Cerebellar cortex (tissue), 1 donor: ENCODE measurements around the gene ZP4.

Experiments used
- DNase-seq: peaks from one replicate; pipeline ENCODE4 v3.0.0-alpha.2; 2015; ENCODE audit warnings: low spot score

The ZP4 gene, protein sequence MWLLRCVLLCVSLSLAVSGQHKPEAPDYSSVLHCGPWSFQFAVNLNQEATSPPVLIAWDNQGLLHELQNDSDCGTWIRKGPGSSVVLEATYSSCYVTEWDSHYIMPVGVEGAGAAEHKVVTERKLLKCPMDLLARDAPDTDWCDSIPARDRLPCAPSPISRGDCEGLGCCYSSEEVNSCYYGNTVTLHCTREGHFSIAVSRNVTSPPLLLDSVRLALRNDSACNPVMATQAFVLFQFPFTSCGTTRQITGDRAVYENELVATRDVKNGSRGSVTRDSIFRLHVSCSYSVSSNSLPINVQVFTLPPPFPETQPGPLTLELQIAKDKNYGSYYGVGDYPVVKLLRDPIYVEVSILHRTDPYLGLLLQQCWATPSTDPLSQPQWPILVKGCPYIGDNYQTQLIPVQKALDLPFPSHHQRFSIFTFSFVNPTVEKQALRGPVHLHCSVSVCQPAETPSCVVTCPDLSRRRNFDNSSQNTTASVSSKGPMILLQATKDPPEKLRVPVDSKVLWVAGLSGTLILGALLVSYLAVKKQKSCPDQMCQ

DNA sequence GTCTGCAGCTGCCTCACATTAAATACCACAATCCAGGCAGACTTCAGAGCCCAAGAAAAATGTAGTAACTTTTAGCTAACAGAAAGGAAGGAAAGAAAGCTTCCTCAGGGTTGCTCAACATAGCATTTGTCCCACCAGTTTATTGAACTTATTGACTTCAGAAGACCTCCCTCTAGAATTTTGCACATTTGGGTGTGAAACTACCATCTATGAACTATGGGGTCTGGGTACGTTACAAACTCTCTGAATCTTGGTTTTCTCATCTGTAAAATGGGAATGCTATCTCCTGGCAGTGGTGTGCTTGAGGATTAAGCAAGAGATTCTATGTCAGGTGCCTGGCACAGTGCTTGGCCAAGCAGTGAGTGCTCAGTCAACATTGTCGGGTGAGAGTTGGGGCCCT is at the start of gene ZP4:
Gene ZP4 (minus strand): TSS at position 101 of the 400 bp plus-strand sequence. CDS start 287 bp downstream, outside the sequence.
- DNase-seq = no peak

DNA sequence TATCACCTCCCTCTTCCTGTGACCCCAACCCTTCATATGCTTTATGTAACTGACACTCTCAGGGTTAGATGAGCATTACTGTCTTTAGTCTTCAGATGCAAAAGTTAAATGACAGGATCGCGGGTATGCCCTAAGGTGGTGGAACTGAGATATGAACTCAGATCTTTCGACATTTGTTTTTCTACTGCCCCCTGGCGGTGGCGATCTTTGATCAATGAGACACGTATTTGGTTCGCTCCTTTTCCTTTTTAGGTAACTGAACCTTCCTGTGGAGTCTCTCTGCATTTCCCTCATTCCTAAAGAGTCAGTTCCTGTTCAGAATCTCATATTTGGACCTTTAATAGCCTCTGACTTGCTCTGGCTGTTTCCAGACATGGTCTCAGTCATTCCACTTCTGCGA is 47.8 kb upstream of the ZP4 start:
- DNase-seq = no peak

DNA sequence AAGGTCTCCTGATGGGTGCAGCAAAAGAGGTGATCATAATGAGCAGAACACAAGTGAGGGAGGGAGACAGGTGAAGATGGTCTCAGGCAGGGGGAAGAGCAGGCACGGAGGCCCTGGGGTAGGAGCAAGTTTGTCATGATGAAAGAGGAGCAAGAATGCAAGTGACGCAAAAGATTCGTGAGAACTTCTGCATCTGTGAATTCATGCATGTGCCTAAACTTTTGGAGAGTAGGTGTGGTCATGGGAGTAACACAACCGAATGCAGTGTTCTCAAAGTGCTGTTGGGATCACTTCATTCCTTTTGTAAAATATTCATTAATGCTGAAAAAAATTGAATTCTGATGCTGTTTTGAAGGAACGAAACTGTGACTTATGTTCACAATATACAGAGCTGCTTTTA is 47.3 kb upstream of the ZP4 start:
- no peak for DNase-seq

DNA sequence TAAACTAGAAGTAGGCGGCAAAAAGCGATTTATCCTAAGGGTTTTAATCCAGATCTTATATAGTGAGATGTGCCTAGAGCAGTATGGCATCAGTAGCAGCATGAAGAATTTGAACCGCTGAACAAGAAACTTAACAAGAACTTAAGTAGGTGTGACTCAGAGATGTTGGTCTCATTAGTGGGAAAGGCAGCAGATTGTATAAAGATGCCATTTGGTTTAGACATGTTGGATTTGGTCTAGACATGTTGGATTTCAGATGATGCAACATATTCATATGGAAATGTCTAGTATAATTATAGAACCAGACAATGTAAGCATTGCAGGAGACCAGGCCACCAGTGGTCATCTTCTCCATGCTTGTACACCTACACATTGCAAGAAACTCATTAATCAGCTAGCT is 42.1 kb upstream of the ZP4 start:
- no peak for DNase-seq

DNA sequence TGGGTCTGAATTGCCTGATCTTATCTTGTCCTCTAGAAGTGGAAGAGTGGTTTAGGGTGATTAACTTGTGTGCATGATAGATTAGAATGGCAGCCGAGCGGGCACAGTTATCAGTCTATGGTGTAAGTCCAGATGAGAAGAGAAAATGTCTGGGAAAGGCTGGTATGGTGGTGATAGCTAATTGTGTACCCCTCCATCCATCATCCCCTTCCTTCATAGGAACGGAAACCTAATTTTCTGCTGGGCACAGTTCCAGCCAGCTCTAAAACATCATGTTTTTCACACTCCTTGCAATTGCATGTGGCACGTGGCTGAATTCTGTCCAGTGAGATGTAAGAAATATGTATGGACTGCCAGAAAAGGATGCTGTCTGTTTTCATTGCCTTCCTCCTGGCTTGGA is 40.9 kb upstream of the ZP4 start:
- DNase-seq = no peak

DNA sequence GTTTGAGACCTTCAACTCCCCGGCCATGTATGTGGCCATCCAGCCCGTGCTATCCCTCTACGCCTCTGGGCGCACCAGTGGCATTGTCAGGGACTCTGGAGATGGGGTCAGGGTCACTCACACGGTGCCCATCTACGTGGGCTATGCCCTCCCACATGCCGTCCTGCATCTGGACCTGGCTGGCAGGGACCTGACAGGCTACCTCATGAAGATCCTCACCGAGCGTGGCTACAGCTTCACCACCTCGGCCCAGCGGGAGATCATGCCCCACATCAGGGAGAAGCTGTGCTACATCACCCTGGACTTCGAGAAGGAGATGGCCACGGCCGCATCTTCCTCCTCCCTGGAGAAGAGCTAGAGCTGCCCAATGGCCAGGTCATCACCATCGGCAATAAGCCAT is 36.5 kb upstream of the ZP4 start:
- no peak for DNase-seq

DNA sequence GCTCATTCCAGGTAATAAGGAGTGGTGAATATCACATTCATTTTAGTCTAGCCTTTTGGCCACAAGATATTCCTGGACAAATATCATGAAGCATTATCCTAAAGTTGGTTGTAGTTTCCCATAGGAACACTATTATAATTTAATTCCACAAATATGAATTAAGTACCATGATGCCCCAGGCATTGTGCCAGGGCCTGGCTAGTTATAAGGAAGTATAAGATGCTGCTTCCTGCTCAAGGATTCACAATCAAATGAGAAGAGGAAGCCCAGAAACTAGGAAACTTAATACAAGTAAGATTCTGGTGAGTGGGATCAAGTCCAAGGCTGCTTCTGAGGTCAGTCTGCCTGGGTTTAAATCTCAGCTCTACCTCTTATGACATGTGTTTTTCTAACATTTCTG is 30.6 kb upstream of the ZP4 start:
- no peak for DNase-seq

DNA sequence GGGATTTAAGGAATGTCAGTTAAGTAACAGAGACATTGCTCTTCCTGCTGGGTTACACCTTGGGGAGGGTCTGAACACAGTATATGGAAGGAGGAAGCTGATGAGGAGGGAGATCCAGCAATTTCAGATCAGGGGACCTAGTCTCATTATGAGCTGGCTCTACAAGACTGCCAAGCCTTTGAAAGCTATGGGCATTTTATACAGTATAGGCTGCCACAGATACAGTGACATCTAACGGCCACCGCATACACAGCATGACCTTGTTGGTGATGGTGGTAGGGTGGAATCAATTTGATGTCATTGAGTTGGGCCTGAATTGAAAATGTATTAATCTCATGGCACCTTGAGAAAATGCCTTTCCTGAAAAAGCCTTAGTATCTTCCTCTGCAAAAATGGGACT is 22.6 kb upstream of the ZP4 start:
- DNase-seq = no peak

DNA sequence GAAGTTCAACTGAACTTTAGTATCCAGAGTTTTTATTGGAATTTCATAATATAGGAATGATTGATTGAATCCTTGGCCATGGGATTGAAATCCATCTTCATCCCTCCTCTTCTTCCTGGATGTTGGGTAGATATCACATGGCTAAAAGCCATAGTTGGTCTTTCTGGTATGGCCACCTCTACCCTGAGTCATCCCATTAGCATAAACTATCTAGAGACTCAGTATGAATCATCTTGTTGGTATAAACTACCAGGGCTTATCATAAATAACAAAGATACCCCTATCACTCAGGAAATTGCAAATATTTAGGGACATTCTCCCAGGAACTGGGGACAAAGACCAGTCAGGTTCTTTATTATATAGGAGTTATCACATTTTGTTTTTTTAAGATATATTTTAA is 21.2 kb upstream of the ZP4 start:
- no peak for DNase-seq

DNA sequence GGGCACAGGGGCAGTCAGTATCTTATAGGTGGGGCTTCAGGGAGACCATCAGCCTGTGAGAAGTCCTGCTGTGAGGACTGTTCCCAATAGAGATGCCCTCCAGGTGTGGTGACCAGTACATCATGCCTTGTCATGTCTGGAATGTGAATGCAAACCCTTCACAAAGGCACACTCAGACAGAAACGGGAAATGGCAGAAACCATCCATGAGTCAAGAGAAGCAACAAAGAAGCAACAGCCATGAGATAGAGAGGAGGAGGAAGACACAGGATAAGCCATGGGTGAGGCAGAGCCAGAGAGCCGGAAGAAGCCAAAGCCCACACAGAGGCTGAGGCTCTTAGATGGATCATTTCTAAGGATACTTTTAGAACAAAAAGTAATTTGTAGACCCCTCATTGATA is 20.1 kb upstream of the ZP4 start:
- no peak for DNase-seq

DNA sequence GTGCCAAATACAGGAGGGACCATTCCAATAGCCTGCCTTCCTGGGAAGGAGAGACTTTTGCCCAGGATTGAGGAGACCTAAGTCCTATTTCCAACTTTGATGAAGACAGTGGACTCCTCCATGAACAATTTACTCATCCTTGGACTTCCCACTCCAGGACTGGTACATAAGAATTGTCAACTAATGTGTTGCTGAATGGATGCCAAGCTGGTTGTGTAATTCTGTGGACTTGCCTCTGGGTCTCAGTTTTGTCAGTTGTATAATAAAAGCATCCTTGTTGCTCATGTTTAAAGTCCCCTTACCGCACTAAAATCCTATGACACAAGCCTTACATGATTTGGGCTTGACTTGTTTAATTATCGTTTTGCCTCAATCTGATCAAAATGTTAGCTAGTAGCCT is 13.2 kb upstream of the ZP4 start:
- DNase-seq = no peak

DNA sequence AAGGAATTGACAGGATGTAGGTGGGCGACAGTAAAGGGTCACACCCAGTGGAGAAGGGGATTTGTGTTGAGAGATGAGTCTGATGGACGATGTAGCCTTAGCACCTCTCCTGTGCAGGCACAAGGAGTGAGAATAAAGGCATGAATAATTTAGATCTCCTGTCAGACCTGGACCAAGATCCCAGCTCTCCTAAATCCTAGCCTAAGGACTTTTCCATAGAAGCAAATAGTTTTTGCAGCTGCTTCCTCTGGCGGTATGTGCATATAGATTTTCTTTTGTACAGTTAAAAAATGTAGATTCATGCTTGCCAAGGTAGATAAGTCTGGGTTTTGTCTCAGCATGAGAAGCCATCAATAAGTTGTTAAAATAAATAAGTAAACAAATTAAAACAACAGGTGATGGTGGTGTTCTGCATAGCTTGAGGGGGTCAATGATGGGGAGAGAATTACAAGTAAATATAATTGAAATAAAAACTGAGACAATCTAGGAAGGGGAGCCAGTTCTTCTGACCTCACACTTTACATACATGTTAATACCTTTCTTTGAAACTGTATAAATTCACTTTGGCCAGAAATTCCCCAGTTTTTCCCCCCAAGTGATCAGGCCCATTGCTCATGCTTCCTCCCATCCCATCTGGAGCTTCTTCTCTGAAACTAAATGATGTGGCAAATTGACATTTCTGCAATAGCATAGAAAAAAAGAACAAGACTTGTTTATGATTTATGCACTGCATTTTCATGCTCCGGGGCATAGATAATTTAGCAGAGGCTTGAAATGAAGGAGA is 12.4 kb upstream of the ZP4 start:
- no peak for DNase-seq

DNA sequence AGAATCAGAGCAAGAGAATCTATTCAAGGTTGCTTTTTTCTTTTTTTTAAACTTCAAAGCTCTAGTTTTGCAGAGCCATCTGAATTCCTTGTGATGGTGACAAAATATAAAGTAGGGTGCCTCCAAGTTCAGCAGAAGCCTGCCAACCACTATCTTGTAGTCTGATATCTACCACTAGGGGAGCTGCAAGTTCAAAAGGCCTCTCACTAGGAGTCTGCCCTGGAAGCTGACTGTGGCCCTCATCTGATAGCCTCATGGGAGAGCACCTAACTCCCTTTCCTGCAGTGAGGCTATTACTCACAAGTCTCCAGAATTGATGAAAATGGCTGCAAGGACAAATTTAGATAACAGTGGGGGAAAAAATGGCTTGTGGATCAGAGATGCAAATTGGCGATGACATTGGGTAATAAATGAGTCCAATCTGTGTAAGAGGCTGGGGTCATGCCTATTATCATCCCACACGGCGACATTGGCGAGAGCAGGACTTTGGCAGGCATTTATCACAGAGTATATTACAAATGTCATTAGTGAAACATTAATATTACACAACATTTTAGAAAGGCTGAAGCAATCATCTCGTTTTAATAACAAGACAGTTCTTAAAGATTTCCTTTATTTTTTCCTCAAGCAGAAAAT is 10.7 kb upstream of the ZP4 start:
- peak; percentile 2 for DNase-seq

DNA sequence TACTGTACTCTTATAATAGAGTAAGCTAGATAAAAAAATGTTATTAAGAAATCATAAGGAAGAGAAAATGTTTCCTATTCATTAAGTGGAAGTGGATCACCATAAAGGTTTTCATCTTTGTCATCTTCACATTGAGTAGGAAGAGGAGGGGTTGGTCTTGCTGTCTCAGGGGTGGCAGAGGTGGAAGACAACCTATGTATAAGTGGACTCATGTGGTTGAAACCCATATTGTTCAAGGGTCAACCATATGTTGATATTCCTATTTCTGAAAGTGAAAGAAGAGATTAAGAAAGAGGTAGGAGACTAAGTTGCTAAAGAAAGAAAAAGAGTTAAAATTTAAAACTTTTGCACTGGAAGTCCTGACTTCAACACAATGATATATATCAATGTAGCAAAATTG is 4.9 kb upstream of the ZP4 start:
- no peak for DNase-seq

DNA sequence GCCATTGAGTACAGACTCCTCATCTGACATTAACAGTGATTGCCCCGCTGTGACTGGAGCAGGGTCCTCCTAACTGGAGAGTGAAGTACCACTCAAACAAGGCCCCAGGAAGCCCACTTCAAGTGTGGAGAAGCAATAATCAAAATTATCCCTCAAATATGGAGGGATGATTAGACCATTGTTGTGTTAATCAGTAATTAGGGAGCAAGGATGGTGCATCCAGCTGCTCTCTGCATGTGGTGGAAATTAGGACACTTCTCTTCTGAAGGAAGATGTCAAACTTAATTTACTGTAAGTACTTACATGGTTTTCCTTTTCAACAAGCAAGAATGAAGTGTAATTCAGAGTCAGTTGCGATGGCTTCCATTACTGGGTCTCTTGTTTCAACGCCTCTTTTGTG is 3.4 kb upstream of the ZP4 start:
- DNase-seq = no peak

DNA sequence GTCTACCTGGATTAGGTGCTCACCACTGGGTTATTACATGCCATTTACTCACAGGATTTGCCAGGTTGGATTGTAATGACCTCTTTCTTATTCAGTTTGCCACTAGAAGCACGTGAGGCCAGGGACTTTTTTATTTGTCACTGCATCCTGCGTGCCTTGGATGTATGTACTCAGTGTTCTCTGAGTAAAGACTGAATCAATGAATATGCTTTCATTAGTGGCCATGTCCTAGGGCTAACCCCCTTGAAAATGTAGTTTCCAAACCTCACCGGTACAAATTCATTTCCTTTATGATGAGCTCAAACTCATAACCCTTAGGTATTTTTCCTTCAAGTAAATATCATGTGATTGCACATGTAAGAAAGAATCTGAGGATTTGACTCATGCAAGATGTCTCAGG is 1.3 kb upstream of the ZP4 start:
- DNase-seq = no peak

DNA sequence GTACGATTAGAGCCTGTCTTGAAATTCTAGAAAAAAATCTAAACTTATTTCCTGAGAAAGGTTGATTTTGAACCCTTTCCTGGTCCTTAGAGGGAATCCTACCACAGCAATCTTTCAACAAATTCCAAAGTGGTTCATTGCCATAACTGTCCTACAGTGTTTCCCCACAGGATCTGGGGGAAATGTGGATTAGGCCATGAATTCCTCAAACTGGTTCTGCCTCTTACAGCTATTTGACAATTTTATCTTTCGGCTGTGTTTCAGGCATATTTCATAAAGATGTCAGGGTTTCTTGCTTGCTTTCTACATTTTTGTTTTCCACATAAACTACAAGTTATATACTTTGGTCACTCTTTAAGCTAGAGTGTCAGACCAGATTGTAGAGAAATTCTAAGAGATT is 544 bp upstream of the ZP4 start:
- DNase-seq = no peak

DNA sequence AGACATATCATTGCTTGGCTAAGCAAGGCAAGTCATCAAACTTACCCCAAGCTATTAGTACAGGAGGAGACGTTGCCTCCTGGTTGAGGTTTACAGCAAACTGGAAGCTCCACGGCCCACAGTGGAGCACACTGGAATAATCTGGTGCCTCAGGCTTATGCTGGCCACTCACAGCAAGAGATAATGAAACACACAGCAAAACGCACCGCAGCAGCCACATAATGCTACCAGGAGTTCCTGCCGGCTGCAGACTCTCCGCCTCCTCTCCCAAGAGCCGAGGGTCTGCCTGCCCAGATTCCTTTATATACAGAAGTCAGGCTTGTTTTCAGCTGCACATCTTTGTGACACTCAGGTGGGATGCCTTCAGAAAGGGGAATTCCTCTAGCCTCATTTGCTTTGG is 306 bp downstream of the ZP4 start:
- DNase-seq = no peak

DNA sequence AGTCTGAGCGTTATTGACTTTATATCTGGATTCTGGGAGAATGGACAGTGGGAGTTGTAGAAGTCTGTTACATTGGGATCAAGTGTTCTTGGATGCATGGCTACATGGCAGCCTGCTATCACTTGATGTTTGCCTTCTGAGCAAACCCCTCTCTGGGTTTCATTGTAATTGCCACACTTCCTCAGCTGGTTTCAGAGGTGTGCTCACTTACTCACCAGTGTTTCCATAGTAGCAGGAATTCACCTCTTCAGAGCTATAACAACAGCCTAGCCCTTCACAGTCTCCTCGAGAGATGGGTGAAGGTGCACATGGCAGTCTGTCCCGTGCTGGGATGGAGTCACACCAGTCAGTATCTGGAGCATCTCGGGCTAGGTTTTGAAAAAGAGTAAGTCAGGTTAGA is 2.6 kb downstream of the ZP4 start:
- no peak for DNase-seq

DNA sequence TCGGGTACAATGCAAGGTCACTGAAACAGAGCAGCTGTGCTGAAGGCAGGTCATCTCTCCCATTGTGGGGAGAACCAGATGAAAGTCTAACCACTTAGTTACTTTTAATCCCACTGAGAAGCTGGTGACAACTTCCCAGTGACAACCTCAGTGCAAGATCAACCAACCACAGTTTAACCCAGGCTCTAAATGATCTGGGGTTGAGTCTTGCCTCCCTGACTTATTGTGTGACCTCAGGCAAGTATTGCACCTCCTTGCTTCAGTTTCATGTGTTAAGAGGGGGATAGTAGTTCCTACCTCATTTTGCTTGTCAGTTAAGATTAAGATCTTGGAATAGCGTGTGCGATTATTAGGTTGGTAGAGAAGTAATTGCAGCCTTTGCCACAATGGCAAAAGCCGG is 3.2 kb downstream of the ZP4 start:
- no peak for DNase-seq

DNA sequence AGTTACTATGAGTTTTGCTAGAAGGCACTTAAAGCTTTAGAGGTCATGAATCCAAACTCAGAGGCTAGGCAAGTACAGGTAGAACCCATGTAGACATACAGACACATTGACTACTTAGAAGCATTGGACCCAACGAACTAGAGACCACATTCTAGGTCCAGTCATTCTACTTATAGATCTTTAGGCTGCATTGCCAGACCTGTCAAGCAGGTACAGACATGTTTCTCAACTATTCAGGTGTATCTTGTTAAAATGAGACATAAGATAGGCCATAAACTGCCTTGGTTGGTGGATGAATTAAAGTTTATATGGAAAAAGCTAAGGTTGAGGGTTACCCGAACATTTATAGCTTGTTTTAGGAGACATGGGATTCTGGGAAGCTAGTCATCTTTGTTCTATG is 6.5 kb downstream of the ZP4 start:
- DNase-seq = no peak

DNA sequence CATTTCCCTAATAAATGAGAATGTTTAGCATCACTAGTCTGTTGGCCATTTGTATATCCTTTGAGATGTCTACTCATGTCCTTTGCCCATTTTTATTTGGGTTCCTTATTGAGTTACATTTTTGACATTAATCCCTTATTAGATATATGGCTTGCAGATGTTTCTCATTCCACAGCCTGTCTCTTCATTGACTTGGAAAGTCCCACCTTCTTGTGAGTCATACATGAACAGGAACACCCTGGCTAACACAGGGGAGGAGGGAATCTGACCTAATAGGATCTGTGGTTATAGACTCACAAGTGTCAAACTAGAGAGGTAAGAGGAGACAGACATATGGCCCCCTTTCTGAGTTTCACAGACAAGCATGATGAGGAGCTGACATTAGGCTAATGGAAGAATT is 11.5 kb downstream of the ZP4 start:
- no peak for DNase-seq

DNA sequence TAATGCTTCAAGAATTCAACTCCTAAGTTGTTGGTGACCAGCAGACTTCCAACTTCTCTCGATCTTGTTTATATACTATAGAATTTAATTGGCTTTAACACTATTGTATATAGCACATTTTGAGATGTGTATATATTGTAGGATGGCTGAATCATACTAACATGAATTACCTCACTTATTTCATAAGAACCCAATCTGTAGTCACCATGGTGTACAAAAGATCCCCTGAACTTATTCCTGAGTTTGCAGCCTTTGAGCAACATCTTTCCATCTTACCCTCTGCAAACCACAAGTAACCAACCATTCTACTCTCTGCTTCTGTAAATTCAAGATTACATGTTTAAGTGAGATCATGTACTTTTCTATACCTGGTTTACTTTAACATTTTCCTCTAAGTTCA is 12.3 kb downstream of the ZP4 start:
- no peak for DNase-seq
